HepG2 (cell line): ENCODE measurements around the gene HDLBP. TPM values are rescaled to one million over a fixed set of nuclear protein-coding genes. Genes with fewer than 3 reads are reported as not detected.
A peak's percentile ranks its signal among the peaks of the same experiment; 100 is the strongest.

ENCODE experiments used
- ADNP ChIP-seq: sonication (generic); formaldehyde crosslinking; IDR thresholded peaks from 2 replicates; pipeline ENCODE4 v1.4.0; 2020; ENCODE audit warnings: missing genetic modification reagents
- CREM ChIP-seq, 2 experiments: sonication (generic) in 1 of 2; formaldehyde crosslinking in 1 of 2; IDR thresholded peaks; 2 replicates each; pipeline versions ENCODE4 v1.4.0 to v1.6.1; 2016 to 2020; ENCODE audit warnings: antibody characterized with exemption in 1 of 2, mild to moderate bottlenecking in 1 of 2, missing genetic modification reagents in 1 of 2
- NR2C2 ChIP-seq: sonication (generic); formaldehyde crosslinking; IDR thresholded peaks from 2 replicates; pipeline ENCODE4 v1.4.0; 2020; ENCODE audit warnings: missing genetic modification reagents, mild to moderate bottlenecking, moderate library complexity, borderline replicate concordance
- PBX3 ChIP-seq: sonication (generic); formaldehyde crosslinking; IDR thresholded peaks from 2 replicates; pipeline ENCODE4 v1.8.1; 2023; ENCODE audit warnings: missing genetic modification reagents, inconsistent platforms, borderline replicate concordance
- RNF219 ChIP-seq: sonication (generic); formaldehyde crosslinking; IDR thresholded peaks from 2 replicates; pipeline ENCODE4 v1.5.0; 2020; ENCODE audit warnings: mild to moderate bottlenecking, missing genetic modification reagents
- TCF12 ChIP-seq, 2 experiments: fragments of 450-650 bp in 1 of 2; sonication (generic) in 1 of 2; formaldehyde crosslinking in 1 of 2; IDR thresholded peaks; 2 replicates each; pipeline versions ENCODE4 v1.6.1 to v1.8.0; 2017 to 2022; ENCODE audit warnings: antibody characterized with exemption in 1 of 2, mild to moderate bottlenecking in 1 of 2, missing genetic modification reagents in 1 of 2, moderate library complexity in 1 of 2
- ZBTB21 ChIP-seq: sonication (generic); formaldehyde crosslinking; IDR thresholded peaks from 2 replicates; pipeline ENCODE4 v1.4.0; 2020; ENCODE audit warnings: missing genetic modification reagents
- ZNF142 ChIP-seq: sonication (generic); formaldehyde crosslinking; IDR thresholded peaks from 2 replicates; pipeline ENCODE4 v1.4.0; 2020; ENCODE audit warnings: missing genetic modification reagents
- ZNF24 ChIP-seq: fragments of 450-650 bp; IDR thresholded peaks from 2 replicates; pipeline ENCODE4 v1.6.1; 2017; ENCODE audit warnings: antibody characterized with exemption, mild to moderate bottlenecking
- ZNF256 ChIP-seq: sonication (generic); formaldehyde crosslinking; conservative IDR thresholded peaks from 2 replicates; pipeline ENCODE4 v1.4.0; 2020; ENCODE audit warnings: missing genetic modification reagents
- ZNF639 ChIP-seq: conservative IDR thresholded peaks from 2 replicates; pipeline ENCODE4 v1.6.1; 2018; ENCODE audit warnings: missing genetic modification reagents
- ZNF776 ChIP-seq: sonication (generic); formaldehyde crosslinking; IDR thresholded peaks from 2 replicates; pipeline ENCODE4 v1.4.0; 2020; ENCODE audit warnings: mild to moderate bottlenecking, missing genetic modification reagents
- ZXDC ChIP-seq: sonication (generic); formaldehyde crosslinking; IDR thresholded peaks from 2 replicates; pipeline ENCODE4 v1.5.0; 2020; ENCODE audit warnings: mild to moderate bottlenecking, missing genetic modification reagents
- polyA plus RNA-seq, 8 experiments: library from polyadenylated mRNA; depleted of rRNA in 3 of 8; stranded (reverse) in 7 of 8; unstranded in 1 of 8; fragments of >200 nt; fragmentation: Illumina TruSeq in 4 of 8; extraction: Trizol in 4 of 8; gene quantifications; 2 replicates each; pipeline versions ENCODE4 v1.2.1 to v1.2.3, GENCODE V29; 2011 to 2016; ENCODE audit warnings: low read depth in 4 of 8, missing spikeins in 1 of 8, mixed read lengths in 1 of 8; ENCODE audit not compliant: insufficient read depth in 1 of 8
- total RNA-seq, 5 experiments: library from RNA; depleted of rRNA; stranded (reverse); fragments of >200 nt; fragmentation: Illumina TruSeq; extraction: Trizol; gene quantifications; 2 replicates each; pipeline ENCODE4 v1.2.3, GENCODE V29; 2016; ENCODE audit warnings: low read depth in 1 of 5

Gene HDLBP
- total and polyA plus RNA-seq, 2 of the 13 experiments (the other 11 are each of a cell fraction or from before 2014, with no cell fraction given) = 464 to 707 TPM

GRCh38 chr2:241355983-241356870, 40.8 kb upstream of the HDLBP start, which contains the start of gene FARP2 (continued):
- TF ChIP-seq ZXDC (CRISPR knock-in tag) (peak; percentile 53; the same call in 1 of the 2 replicates), ZBTB21 (CRISPR knock-in tag) (no peak), ZNF142 (CRISPR knock-in tag) (peak; percentile 23; the same call in 1 of the 2 replicates), RNF219 (CRISPR knock-in tag) (no peak), ZNF256 (CRISPR knock-in tag) (0 out of 2 replicates have a peak, but pooled peaks have one; percentile 37), ZNF24 (no peak), ADNP (CRISPR knock-in tag) (no peak), CREM (IDR thresholded peaks at IDR 0.05) (no peak), CREM (CRISPR knock-in tag; IDR thresholded peaks at IDR 0.05) (no peak), TCF12 (IDR thresholded peaks at IDR 0.05) (no peak), TCF12 (CRISPR knock-in tag; IDR thresholded peaks at IDR 0.05) (no peak), ZNF639 (peak; percentile 12; the same call in 1 of the 2 replicates), ZNF776 (CRISPR knock-in tag) (peak; percentile 88), PBX3 (CRISPR knock-in tag) (0 out of 2 replicates have a peak, but pooled peaks have one; percentile 46), NR2C2 (CRISPR knock-in tag) (peak; percentile 61)
